Fibroblast of villous mesenchyme (primary cell): Measurements from ENCODE around the gene PRDX6. TPM values are rescaled to one million over a fixed set of nuclear protein-coding genes. Genes with fewer than 3 reads are reported as not detected.

ENCODE experiments used
- DNase-seq: peaks from one replicate; pipeline ENCODE4 v3.0.0-alpha.2; 2010; ENCODE audit warnings: low read depth
- H3K4me3 ChIP-seq: 2 replicates; pipeline ENCODE4 v1.5.1; 2011; ENCODE audit warnings: low read depth, mild to moderate bottlenecking, low read length
- total RNA-seq: library from RNA; depleted of rRNA; stranded (reverse); fragments of >200 nt; gene quantifications from 2 replicates; pipeline ENCODE4 v1.2.3, GENCODE V29; 2012
- TF ChIP-seq, protein P1 (sequence below): IDR thresholded peaks from 2 replicates; pipeline ENCODE4 v1.5.1; 2012; ENCODE audit warnings: low read depth, mild to moderate bottlenecking, low read length; ENCODE audit not compliant: insufficient read depth

Gene PRDX6
- total RNA-seq, 1 donor = 611 TPM

DNA sequence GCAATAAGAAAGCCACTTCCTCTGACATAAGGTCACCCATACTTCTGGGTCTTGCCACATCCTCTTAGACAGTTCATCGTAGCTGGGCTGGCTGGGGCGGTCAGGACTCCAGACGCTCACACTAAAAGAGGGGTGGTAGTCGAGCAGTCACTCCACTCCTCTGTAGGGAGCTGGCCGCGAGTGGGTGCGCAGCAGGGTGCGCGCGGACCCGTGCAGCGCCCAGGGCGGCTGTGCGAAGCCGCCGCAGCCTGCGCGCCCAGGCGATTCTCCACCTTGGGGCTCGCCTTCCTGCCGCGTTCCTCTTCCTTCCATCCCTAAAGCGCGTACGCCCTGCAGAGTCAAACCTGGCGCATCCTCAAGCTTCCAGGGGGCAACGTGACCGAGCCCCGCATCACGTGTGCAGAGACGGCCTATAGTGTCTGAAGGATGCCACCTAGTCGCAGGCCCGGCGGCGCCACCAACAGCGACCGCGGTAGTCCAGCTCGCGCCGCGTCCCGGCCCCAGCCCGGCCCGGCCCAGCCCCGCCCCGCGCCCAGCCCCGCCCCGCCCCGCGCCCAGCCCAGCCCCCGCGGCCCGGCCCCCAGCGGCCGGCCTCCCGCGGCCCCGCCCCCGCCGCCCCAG lies 360 bp upstream of the PRDX6 start:
- TF ChIP-seq, protein P1, sequence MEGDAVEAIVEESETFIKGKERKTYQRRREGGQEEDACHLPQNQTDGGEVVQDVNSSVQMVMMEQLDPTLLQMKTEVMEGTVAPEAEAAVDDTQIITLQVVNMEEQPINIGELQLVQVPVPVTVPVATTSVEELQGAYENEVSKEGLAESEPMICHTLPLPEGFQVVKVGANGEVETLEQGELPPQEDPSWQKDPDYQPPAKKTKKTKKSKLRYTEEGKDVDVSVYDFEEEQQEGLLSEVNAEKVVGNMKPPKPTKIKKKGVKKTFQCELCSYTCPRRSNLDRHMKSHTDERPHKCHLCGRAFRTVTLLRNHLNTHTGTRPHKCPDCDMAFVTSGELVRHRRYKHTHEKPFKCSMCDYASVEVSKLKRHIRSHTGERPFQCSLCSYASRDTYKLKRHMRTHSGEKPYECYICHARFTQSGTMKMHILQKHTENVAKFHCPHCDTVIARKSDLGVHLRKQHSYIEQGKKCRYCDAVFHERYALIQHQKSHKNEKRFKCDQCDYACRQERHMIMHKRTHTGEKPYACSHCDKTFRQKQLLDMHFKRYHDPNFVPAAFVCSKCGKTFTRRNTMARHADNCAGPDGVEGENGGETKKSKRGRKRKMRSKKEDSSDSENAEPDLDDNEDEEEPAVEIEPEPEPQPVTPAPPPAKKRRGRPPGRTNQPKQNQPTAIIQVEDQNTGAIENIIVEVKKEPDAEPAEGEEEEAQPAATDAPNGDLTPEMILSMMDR = no peak
- peak overlapping the region; percentile 87 for H3K4me3 ChIP-seq
- DNase-seq = peak; percentile 89

DNA sequence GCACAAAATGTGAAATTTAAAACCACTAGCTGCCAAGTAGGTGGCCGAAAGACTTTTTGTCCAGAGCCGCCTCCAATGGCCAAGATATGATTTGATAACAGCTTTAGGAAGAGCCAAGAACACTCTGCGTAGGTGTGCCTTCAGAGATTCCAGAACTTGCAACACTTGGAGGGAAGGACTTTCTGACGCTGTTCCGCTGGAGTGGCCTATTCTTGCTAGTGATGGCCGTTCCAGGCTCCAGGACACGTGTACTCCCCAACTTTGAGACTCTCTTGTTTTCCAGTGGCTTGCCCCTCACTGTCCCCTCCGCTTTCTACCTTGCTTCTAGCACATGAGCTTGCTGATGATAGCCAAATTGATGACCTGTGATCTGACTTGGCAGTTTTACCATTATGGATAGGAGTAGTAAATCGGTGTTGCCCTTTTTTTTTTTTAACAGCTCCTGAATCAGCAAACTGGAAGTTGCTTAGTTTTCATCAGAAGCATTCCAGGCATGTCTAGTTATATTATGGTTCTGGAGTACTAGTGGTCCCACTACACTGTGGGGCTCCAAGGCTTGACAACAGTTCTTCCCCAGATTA lies 1.0 kb downstream of the PRDX6 start:
- peak; percentile 84 for DNase-seq
- TF ChIP-seq, protein P1 = no peak

DNA sequence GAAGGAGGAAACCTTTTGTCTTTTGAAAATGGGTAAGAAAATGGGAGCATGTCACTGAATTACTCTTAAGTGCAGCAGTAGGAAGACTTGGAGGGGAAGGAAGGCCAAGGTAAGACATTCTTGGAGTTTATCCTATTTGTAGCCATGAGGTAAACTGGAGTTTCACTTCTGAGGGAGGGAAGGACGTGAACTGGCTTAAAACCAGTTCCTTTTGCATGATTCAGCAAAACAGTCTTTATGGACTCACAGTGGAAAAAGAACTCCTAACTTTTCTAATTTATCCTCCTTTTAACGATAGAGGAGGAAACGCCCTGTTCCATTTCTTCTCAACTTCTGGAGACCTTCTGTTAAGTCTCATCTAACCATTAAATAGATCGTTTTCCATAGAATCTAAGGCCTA lies 2.5 kb downstream of the PRDX6 start:
- TF ChIP-seq, protein P1 = no peak
- peak overlapping the region; percentile 87 for H3K4me3 ChIP-seq
- DNase-seq = peak; percentile 62

More for the DNA sequence above, 1.0 kb downstream of the PRDX6 start:
- H3K4me3 ChIP-seq = peak overlapping the region; percentile 87

DNA sequence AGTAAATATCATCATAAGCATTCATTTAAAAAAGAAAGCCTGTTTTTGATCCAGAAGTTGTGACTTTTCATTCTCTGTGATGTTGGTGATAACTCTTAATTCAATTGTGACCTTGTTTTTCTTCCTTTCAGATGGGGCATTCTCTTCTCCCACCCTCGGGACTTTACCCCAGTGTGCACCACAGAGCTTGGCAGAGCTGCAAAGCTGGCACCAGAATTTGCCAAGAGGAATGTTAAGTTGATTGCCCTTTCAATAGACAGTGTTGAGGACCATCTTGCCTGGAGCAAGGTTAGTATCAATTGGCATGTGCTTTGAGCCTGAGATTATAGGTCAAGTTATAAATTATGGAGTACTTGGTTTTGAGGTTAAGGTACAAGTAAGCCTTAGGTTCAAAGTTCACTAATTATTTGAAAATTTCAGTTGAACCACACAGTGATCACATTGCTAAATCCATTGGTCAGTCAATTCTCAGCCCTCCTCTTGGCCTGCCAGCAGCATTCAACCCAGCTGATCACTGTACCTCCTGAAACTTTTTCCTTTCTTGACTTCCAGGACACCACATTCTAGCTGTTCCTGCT lies 4.1 kb downstream of the PRDX6 start:
- TF ChIP-seq, protein P1 = no peak
- no peak for DNase-seq
- H3K4me3 ChIP-seq = no peak overlapping the region

DNA sequence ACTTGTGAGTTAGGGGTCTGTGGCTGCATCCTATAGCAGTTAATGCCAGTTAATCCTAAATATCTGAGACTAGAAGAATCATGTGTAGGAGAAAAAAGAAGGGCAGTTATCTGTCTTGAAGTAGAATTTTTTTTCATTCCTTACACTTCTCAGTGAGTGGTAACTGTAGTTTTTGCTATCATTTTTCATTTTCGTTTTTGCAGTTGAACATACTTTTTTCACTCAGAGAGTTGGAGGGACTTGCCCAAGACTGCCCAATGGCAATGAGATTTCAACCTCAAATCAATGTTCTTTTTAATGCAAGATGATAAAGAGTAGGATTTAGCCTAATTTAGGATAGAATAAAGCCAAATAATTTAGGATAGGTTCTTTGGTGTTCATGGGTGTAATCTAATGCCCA lies 5.5 kb downstream of the PRDX6 start:
- TF ChIP-seq, protein P1 = no peak
- H3K4me3 ChIP-seq = no peak overlapping the region
- DNase-seq = no peak

DNA sequence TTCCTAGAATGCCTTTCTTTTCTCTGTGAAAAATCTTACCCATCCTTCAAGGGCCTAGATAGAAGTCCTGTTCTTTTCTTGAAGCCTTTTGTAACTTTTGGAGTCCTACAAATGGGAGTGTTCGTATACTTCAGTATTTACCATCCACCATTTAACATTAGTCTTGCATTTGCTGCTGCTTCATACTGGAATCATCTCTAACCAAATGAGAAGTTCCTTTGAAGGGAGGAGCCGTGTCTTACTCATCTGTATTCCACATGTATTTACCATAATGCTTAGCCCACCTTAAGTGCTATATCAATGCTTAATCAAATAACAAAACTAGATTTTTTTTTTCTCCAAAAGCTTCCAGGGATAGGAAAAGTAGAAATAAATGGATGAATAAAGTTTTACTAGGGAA lies 7.1 kb downstream of the PRDX6 start:
- TF ChIP-seq, protein P1 = no peak
- DNase-seq = no peak
- no peak overlapping the region for H3K4me3 ChIP-seq
